Renal pelvis (tissue), 4 donors: ENCODE results near the gene TWF2. TPM values are rescaled to one million over a fixed set of nuclear protein-coding genes. Genes with fewer than 3 reads are reported as not detected.

Experiments
- DNase-seq: peaks from one replicate; pipeline ENCODE4 v3.0.0-alpha.2; 2013
- polyA plus RNA-seq, 3 donors: library from polyadenylated mRNA; unstranded; fragments of 120-200 nt; gene quantifications; one replicate each; pipeline ENCODE4 v1.2.1, GENCODE V29; 2013; ENCODE audit not compliant: insufficient read length in 3 of 3

TWF2 gene
- polyA plus RNA-seq, 3 donors, result 29.6 to 38.3 (median 35.9) TPM

DNA sequence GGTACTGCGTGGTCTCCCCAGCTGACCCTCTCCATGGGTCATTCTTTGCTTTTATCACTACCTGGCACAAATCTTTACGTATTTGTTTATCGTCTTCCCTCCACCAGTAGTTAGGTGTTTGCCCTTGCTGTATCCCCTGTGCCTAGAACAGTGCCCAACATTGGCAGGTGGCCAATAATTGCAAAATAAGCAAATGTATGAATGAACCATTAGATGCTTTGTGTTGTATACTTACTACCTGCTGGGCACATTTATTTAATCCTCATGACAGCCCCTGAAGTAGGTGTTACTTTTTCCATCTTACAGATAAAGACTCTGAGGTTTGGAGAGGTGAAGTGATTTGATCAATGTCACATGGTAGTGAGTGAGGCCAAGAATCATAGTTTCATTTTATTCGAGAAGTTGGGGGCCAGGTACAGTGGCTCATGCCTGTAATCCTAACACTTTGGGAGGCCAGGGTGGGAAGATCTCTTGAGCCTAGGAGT is 2.0 kb upstream of the TWF2 start:
- no peak for DNase-seq

GRCh38 chr3:52240059-52240885 is 1.3 kb upstream of the TWF2 start:
- DNase-seq, result no peak

DNA sequence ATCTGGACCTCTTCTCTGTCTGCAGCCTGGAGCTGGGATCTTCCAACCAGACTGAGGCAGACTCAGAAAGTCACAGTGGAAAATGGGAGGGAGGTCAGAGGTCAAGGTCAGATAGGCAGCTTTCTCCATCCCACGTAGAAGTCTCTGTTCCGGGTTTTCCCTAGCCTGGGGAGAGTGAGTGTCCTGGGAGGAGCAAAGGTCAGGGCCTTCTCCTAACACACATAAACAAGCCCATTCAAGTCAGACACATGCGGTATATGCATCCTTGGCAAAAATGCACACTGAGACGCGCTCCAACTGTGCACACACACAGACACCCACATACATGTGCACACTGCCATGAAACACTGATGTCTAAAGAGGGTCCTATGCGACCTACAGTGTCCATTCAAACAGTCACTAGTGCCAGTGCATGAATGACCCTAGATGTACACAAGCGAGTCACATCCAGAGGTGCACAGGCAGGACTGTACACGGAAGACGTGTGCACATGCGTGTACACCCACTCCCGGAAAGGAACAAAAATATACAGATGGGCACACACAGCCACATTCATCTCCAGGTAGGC is 681 bp downstream of the TWF2 start:
- no peak for DNase-seq

GRCh38 chr3:52237657-52238172 is 1.2 kb downstream of the TWF2 start:
- DNase-seq, result no peak

GRCh38 chr3:52237006-52237656 is 1.8 kb downstream of the TWF2 start:
- DNase-seq, result no peak

- no peak for DNase-seq
These were observed 2.5 kb downstream of the TWF2 start for GRCh38 chr3:52236424-52236886.

DNA sequence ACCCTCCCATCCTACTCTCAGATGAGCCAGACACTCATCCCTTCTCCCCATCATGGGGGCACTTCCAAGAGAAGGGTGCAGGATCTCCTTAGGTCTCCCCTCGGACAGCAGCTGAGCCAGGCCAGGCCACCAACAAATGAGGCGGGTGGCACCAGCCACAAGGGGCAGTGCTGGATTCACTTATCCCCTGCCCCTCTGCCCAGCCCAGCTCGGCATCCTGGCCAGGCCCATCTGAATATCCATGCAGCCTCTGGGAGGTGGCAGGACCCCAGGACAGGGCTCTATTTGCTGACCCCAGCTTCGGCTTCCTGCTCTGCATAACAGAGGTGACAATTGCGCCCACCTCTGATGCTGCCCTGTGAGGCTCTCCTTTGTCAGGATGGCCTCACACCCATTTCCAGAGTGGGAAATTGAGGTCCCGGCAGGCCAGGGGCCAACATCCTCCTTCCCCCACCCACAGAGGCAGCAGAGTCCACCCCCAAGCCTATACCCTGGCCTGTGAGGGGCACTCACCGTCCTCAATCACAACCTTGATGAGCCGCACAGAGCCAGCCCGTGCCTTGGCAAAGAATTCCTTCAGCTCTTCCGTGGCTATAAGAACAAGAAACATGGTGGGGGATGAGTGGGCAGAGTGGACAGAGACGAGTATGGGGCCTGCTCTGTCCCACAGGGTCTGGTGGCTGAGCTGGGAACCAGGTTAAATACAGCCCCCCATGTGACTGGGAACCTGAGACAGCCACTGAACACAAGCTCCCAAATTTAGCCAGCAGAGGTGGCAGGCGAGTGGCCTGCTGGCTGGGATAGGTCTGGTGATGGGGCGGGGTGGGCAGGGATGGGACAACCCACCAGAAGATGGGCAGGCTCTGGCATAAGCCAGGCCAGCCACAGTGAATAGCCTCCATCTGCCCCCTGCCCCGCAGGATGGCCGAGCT is 4.2 kb downstream of the TWF2 start:
- DNase-seq, result no peak

- no peak for DNase-seq
These were observed 5.0 kb downstream of the TWF2 start for GRCh38 chr3:52233968-52234367.

GRCh38 chr3:52233108-52233591 is 5.8 kb downstream of the TWF2 start:
- DNase-seq, result no peak

- no peak for DNase-seq
These were observed 6.5 kb downstream of the TWF2 start for GRCh38 chr3:52232279-52233107.

DNA sequence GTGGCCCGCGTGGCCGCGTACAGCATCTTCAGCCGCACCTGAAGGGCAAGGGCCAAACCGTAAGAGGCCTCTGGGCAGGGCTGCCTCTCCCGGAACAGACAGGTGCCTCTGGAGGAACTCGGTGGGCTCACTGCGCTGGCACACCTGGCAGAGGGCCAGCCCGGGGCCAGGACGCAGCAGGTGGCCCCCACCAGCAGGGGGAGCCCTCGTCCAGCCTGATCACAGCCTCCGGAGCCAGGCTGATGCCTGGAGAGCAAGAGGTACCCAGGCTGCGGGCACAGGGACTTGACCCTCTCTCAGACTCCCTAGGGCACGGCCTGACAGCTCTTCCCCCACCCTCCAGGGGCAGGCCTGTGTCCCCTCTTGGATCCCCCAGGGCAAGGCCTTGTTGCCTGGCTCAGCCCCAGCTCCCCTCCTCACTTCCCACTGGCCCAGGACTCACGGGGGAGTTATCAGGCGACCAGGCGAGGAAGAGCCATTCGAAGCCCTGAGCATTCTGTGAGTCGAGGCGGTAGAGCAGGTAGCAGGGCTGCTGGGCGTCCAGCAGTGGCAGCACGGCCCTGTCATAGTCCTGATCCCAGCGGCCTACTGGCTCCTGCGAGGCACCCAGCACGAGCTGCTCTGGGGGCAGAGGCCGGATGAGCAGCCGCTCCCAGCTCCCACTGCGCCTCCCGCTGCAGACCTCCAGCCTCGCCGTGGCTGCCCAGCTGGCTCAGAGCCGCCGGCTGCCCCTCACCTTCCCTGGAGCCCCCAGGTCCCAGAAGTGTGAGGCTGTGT is 7.3 kb downstream of the TWF2 start:
- no peak for DNase-seq

DNA sequence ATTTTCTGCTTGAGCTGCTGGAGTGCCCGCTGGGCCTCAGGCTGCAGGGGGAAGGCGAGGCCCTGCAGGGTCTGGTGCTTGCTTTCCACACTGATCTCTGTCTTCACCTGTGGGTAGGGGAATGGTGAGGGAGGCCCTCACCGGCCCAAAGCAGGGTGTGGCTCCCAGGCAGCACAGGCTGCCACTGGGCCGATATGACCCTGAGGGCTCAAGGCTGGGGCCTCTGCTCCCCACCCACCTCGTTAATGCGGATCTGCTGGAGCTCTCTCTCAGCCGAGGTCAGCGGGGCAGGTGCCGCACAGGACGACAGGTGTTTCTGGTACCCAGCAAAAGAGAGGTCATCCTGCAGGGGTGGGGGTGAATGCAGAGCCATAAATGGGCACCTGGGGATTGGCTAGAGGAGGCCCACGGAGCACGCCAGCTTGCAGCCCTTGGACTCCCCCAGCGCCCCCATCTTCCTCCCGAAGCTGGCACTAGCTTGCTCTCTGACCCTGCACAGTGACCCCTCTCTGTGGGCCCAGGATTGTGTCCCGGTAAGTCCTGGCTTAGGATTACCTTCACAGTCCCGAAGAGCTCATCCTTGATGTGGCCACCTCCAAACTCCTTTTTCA is 8.0 kb downstream of the TWF2 start:
- no peak for DNase-seq

- no peak for DNase-seq
These were observed 8.5 kb downstream of the TWF2 start for GRCh38 chr3:52230461-52230860.

GRCh38 chr3:52229656-52230055 is 9.3 kb downstream of the TWF2 start:
- no peak for DNase-seq

DNA sequence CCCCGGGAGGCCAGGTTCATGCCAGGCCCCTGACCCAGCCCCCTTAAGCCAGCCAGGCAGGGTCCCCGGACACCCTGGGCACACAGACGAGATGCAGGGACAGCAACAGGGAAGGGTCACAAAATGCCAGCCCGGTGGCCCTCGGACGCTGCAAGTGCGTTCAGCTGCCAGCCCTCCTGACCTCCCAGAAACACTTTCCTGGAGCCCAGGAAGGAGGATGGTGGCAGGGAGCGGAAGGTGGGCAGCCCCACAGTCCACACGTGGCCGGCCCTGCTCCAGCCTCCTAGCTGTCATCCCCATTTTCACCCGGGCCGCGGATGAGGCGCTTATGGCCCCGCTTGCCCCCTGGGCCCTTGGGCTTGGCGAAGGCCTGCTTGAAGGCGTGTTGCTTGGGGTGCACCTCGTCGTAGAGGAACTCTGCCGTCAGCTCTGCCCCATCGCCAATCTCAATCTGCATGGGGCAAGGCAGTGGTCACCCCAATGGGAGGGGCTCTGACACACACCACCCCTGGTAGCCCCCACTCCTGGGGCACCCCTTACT is 10.1 kb downstream of the TWF2 start:
- DNase-seq, result no peak

DNA sequence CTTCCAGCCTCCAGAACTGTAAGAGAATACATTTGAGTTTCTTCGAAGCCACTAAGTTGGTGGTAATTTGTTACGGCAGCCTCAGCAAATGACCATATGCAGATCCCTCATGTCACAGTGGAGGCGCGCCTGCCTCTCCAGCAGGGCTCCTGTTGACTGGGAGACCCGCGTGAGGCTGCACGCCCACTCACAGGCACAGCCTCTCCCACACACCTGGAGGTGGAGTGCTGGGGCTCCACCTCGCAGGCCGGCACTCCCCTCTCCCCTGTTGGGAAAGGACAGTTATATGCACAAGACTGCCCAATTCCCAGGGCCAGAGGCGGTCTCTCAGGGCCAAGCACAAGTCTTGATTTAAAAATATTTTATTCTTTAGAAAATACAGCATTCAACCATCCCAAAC is 10.7 kb downstream of the TWF2 start:
- no peak for DNase-seq

- DNase-seq, result no peak
These were observed 11.2 kb downstream of the TWF2 start for GRCh38 chr3:52227766-52228165.

DNA sequence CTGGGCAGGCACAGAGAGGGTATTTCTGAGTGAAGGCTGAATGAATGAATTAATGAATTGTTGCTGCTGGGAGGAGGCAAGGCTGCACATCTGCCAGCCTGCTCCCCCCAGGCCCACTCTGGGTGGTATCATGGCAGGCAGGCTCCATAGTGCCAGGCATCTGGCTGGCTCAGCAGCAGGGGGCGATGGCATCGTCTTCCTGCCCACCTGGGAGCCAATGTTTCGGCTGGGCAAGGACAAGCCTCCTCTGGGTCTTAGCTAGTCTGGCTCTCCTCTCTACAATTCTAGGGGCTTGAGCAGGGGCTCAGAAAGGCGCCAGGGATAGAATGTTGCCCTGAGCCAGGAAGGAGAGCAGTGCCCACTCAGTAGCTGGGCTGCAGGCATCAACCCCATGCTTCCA is 11.8 kb downstream of the TWF2 start:
- DNase-seq, result no peak
